T-helper 2 cell treated with Interferon-gamma antibody and Interleukin-4, amounts not matched to agents 5 μg/mL and 100 μg/mL, for 36 hours (primary cell): Measurements from ENCODE around the gene WDR6.

Experiments used
- DNase-seq: peaks from one replicate; pipeline ENCODE4 v3.0.0; 2021; ENCODE audit warnings: low spot score
- H3K27ac Mint-ChIP-seq: one replicate; pipeline ENCODE4 v1.8.0; 2021; ENCODE audit warnings: mild to moderate bottlenecking, mixed read lengths
- H3K27me3 Mint-ChIP-seq: one replicate; pipeline ENCODE4 v1.8.0; 2021; ENCODE audit warnings: low read depth, mixed read lengths
- H3K36me3 Mint-ChIP-seq: one replicate; pipeline ENCODE4 v1.8.0; 2021; ENCODE audit warnings: low read depth, mixed read lengths
- H3K4me1 Mint-ChIP-seq: one replicate; pipeline ENCODE4 v1.8.0; 2021; ENCODE audit warnings: low read depth, mixed read lengths
- H3K4me3 Mint-ChIP-seq: one replicate; pipeline ENCODE4 v1.8.0; 2022; ENCODE audit warnings: mild to moderate bottlenecking, moderate library complexity, mixed read lengths
- H3K9me3 Mint-ChIP-seq: one replicate; pipeline ENCODE4 v1.8.0; 2021; ENCODE audit warnings: mixed read lengths

WDR6 gene

GRCh38 chr3:49057268-49057667, 50.1 kb downstream of the WDR6 start:
- Mint-ChIP-seq H3K9me3 (no peaks in the 10 kb centered on the region), H3K36me3 (peaks cover 30% of the 10 kb centered on the region), H3K4me1 (no peaks in the 10 kb centered on the region), H3K4me3 (no peak overlapping the region), H3K27ac (no peak overlapping the region), H3K27me3 (no peaks in the 10 kb centered on the region)
- DNase-seq = no peak

DNA sequence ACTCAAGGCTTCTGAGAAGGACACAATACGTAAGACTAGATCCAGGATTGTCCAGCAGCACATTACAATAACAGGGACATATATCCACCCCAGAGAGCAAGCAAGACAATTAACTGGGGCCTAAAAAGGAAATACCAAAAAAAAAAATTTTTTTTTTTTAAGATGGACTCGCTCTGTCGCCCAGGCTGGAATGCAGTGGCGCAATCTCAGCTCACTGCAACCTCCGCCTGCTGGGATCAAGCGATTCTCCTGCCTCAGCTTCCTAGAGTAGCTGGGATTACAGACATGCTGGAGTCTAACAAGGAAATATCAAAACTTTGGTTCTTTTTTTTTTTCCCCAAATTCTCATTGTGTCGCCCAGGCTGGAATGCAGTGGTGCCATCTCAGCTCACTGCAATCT, 50.8 kb downstream of the WDR6 start:
- no peak overlapping the region for H3K4me3 Mint-ChIP-seq
- no peaks in the 10 kb centered on the region for H3K4me1 Mint-ChIP-seq
- DNase-seq = no peak
- no peak overlapping the region for H3K27ac Mint-ChIP-seq
- H3K36me3 Mint-ChIP-seq = peaks cover 27% of the 10 kb centered on the region
- no peaks in the 10 kb centered on the region for H3K27me3 Mint-ChIP-seq
- H3K9me3 Mint-ChIP-seq = no peaks in the 10 kb centered on the region
